HEK293 (cell line): ENCODE results near the gene RSRP1.
"Not testable (repeated sequence)": the region's sequence is repeated elsewhere in the genome, so short reads cannot be mapped to it uniquely, and the experiment has no call there.

Source experiments
- GFI1B ChIP-seq: fragments of 450-650 bp; formaldehyde crosslinking; IDR thresholded peaks from 2 replicates; pipeline ENCODE4 v1.5.1; 2016; ENCODE audit warnings: missing biosample characterization, missing genetic modification characterization
- ZNF274 ChIP-seq, 2 experiments: fragments of 200-500 bp in 1 of 2; fragments of 450-650 bp in 1 of 2; sonication (Bioruptor generic) in 1 of 2; formaldehyde crosslinking in 1 of 2; IDR thresholded peaks; 2 replicates each; pipeline versions ENCODE4 v1.5.1 to v1.6.1; 2014 to 2016; ENCODE audit warnings: borderline replicate concordance in 1 of 2, inconsistent platforms in 1 of 2, low read length in 1 of 2, missing biosample characterization in 1 of 2, missing genetic modification characterization in 1 of 2
- ZNF585B ChIP-seq: fragments of 450-650 bp; formaldehyde crosslinking; IDR thresholded peaks from 2 replicates; pipeline ENCODE4 v1.5.1; 2016; ENCODE audit warnings: missing biosample characterization, missing genetic modification characterization
- TF ChIP-seq, protein P1 (sequence below): fragments of 450-650 bp; formaldehyde crosslinking; IDR thresholded peaks from 2 replicates; pipeline ENCODE4 v1.5.1; 2016; ENCODE audit warnings: missing biosample characterization, missing genetic modification characterization

DNA sequence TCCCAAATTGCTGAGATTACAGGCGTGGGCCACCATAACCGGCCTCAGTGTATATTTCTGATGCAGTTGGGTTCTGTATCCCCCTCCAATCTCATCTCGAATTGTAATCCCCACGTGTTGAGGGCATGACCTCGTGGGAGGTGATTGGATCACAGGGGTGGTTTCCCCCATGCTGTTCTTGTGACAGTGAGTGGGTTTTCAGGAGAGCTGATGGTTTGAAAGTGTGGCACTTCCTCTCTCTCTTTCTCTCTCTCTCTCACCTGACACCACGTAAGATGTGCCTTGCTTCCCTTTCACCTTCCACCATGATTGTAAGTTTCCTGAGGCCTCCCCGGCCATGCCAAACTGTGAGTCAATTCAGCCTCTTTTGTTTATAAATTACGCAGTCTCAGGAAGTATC lies 49.2 kb upstream of the RSRP1 start:
- TF ChIP-seq GFI1B (tag by site-specific recombination); ZNF585B (tag by site-specific recombination); ZNF274 (IDR thresholded peaks at IDR 0.05; ENCODE audit: low read length); ZNF274 (tag by site-specific recombination; IDR thresholded peaks at IDR 0.05; ENCODE audit: borderline replicate concordance): not testable (repeated sequence)
- TF ChIP-seq, protein P1, sequence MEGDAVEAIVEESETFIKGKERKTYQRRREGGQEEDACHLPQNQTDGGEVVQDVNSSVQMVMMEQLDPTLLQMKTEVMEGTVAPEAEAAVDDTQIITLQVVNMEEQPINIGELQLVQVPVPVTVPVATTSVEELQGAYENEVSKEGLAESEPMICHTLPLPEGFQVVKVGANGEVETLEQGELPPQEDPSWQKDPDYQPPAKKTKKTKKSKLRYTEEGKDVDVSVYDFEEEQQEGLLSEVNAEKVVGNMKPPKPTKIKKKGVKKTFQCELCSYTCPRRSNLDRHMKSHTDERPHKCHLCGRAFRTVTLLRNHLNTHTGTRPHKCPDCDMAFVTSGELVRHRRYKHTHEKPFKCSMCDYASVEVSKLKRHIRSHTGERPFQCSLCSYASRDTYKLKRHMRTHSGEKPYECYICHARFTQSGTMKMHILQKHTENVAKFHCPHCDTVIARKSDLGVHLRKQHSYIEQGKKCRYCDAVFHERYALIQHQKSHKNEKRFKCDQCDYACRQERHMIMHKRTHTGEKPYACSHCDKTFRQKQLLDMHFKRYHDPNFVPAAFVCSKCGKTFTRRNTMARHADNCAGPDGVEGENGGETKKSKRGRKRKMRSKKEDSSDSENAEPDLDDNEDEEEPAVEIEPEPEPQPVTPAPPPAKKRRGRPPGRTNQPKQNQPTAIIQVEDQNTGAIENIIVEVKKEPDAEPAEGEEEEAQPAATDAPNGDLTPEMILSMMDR: not testable (repeated sequence)
